AG04450 (cell line): ENCODE data around the gene CDK14. TPM values are rescaled to one million over a fixed set of nuclear protein-coding genes. Genes with fewer than 3 reads are reported as not detected.

Source experiments
- CTCF ChIA-PET: fragments of 300-600, 350-600 bp; formaldehyde crosslinking; extraction: SDS; loops from one replicate; lab custom pipeline; 2022; ENCODE audit warnings: antibody characterized with exemption, inconsistent platforms; lab: Charles Lee
- POLR2A ChIA-PET: fragments of 350-600 bp; formaldehyde crosslinking; extraction: SDS; loops from one replicate; lab custom pipeline; 2021; ENCODE audit warnings: antibody characterized with exemption, inconsistent platforms; lab: Yijun Ruan, JAX
- DNase-seq: peaks from one replicate; pipeline ENCODE4 v3.0.0-alpha.2; 2011; ENCODE audit warnings: low read depth, low spot score
- H3K27ac ChIP-seq: one replicate; pipeline ENCODE4 v1.5.1; 2012; ENCODE audit warnings: low read depth, low read length, control low read depth
- H3K27me3 ChIP-seq: one replicate; pipeline ENCODE4 v1.6.0; 2012; ENCODE audit warnings: low read length; ENCODE audit not compliant: control insufficient read depth, insufficient read depth
- H3K4me3 ChIP-seq: 2 replicates; pipeline ENCODE4 v1.5.1; 2011; ENCODE audit warnings: mild to moderate bottlenecking, low read depth, low read length, control low read depth
- H3K9me3 ChIP-seq: 2 replicates; pipeline ENCODE4 v1.5.1; 2012; ENCODE audit warnings: low read length; ENCODE audit not compliant: control insufficient read depth, insufficient read depth
- CTCF ChIP-seq: IDR thresholded peaks from 2 replicates; pipeline ENCODE4 v1.5.1; 2011; ENCODE audit warnings: low read depth, low read length, control low read depth, inconsistent platforms
- polyA plus RNA-seq: library from polyadenylated mRNA; depleted of rRNA; stranded (reverse); fragments of >200 nt; gene quantifications from 2 replicates; pipeline ENCODE4 v1.2.3, GENCODE V29; 2011

Gene CDK14
- polyA plus RNA-seq, 1 experiment = 28.4 TPM

GRCh38 chr7:91030680-91031380 is 434.7 kb downstream of the CDK14 start:
- H3K4me3 ChIP-seq = no peak overlapping the region
- no peaks in the 10 kb centered on the region; the same call in 1 of the 2 replicates for H3K9me3 ChIP-seq
- no peaks in the 10 kb centered on the region for H3K27me3 ChIP-seq
- ChIA-PET POLR2A (no interaction called here), CTCF (no interaction called here)
- H3K27ac ChIP-seq = no peak overlapping the region
- no peak for TF ChIP-seq CTCF
- DNase-seq = no peak

DNA sequence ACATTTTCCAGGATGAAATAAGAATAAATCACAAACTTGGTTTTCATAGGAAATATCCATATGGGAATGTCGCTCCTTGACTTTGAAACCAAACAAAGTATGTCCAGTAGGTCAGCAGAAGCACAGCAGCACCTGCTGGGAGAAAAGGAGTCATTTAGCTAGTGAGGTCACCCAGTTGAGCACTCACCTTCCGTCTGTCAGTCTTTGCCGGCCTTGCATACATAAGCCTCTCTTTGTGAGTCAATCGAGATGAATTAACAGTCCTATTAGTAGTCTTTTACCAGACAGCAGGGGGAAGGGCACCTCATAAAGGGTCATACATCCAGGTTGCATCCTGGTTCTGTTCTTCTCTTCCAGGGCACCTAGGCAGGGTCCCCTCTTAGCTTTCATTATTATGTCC is 435.6 kb downstream of the CDK14 start:
- H3K27me3 ChIP-seq = no peaks in the 10 kb centered on the region
- peaks cover 5% of the 10 kb centered on the region for H3K9me3 ChIP-seq
- H3K4me3 ChIP-seq = no peak overlapping the region
- H3K27ac ChIP-seq = no peak overlapping the region
- CTCF ChIA-PET = no interaction called here
- TF ChIP-seq CTCF = no peak
- DNase-seq = no peak
- POLR2A ChIA-PET = no interaction called here

DNA sequence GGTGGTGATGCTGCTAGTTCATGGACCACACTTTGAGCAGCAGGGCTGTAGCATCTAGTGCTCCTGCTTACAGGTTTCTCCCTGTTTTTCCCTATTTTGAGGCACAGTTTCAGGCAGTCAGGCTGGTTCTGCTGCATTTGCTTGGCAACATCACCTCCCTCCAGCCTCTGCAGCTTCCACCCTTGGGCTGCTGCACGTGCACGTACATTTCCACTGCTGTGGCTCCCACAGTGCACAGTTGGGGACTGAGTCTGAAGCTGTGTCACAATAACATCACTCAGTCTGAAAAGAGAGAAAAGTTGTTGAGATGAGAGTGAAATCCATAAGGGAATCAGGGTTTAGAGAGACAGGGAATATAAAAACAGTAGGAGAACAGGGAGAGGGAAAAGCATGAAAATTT is 437.5 kb downstream of the CDK14 start:
- TF ChIP-seq CTCF = no peak
- Histone ChIP-seq H3K27ac (no peak overlapping the region), H3K9me3 (peaks cover 5% of the 10 kb centered on the region), H3K27me3 (no peaks in the 10 kb centered on the region), H3K4me3 (no peak overlapping the region)
- no peak for DNase-seq
- ChIA-PET POLR2A (no interaction called here), CTCF (interaction anchor here (1.0 to 2.1 kb wide), 11 partner anchors 8 to 602 kb away, joined by 3 to 9 read pairs (median 4); no protein-coding TSS in a partner anchor)

GRCh38 chr7:91034459-91035368 is 438.6 kb downstream of the CDK14 start:
- Histone ChIP-seq H3K27ac (no peak overlapping the region), H3K27me3 (no peaks in the 10 kb centered on the region), H3K9me3 (peaks cover 5% of the 10 kb centered on the region), H3K4me3 (no peak overlapping the region)
- ChIA-PET CTCF (interaction anchor here (0.6 to 2.3 kb wide), 48 partner anchors 10 to 749 kb away, joined by 3 to 47 read pairs (median 4); no protein-coding TSS in a partner anchor), POLR2A (interaction anchor here (0.6 to 0.7 kb wide), 2 partner anchors 335 to 441 kb away, joined by 4 read pairs; no protein-coding TSS in a partner anchor)
- DNase-seq = peak; percentile 29
- peak; percentile 79 for TF ChIP-seq CTCF

GRCh38 chr7:91039033-91039432 is 442.9 kb downstream of the CDK14 start:
- POLR2A ChIA-PET = no interaction called here
- Histone ChIP-seq H3K27me3 (no peaks in the 10 kb centered on the region), H3K4me3 (no peak overlapping the region), H3K9me3 (peaks cover 5% of the 10 kb centered on the region), H3K27ac (no peak overlapping the region)
- TF ChIP-seq CTCF = no peak
- CTCF ChIA-PET = no interaction called here
- no peak for DNase-seq
